ENCODE measurements around the gene TST. TPM values are rescaled to one million over a fixed set of nuclear protein-coding genes. Genes with fewer than 3 reads are reported as not detected.

TST gene
- total RNA-seq, 6 experiments from 2014 or later: 18.6 to 32.8 (median 21.7) TPM

DNA sequence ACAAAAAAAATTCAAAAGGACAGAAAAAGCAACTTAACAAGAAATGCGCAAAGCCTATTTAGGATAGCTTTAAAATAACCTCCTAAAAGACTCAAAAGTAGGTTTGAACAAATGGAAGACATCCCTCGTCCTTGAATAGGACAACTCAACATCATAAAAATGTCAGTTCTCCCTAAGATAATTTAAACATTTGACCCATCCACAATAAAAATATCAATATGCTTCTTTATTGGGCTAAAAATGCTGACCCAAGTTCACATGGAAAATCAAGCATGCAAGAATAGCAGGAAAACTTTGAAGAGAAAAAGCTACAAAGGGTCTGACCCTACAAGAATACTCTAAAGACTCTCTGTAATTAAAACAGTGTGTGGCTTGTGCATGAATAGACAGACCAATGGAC lies 20.2 kb upstream of the TST start:
- Mint-ChIP-seq H3K36me3 (ENCODE audit: low read depth) (no peaks in the 10 kb centered on the region), H3K9me3 (no peaks in the 10 kb centered on the region), H3K27ac (no peak overlapping the region), H3K4me3 (no peak overlapping the region), H3K27me3 (ENCODE audit: insufficient read depth) (peaks cover 14% of the 10 kb centered on the region), H3K4me1 (ENCODE audit: low read depth) (peaks cover 18% of the 10 kb centered on the region)
- no peak for DNase-seq
- TF ChIP-seq, protein P1, sequence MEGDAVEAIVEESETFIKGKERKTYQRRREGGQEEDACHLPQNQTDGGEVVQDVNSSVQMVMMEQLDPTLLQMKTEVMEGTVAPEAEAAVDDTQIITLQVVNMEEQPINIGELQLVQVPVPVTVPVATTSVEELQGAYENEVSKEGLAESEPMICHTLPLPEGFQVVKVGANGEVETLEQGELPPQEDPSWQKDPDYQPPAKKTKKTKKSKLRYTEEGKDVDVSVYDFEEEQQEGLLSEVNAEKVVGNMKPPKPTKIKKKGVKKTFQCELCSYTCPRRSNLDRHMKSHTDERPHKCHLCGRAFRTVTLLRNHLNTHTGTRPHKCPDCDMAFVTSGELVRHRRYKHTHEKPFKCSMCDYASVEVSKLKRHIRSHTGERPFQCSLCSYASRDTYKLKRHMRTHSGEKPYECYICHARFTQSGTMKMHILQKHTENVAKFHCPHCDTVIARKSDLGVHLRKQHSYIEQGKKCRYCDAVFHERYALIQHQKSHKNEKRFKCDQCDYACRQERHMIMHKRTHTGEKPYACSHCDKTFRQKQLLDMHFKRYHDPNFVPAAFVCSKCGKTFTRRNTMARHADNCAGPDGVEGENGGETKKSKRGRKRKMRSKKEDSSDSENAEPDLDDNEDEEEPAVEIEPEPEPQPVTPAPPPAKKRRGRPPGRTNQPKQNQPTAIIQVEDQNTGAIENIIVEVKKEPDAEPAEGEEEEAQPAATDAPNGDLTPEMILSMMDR (IDR thresholded peaks at IDR 0.05): no peak

GRCh38 chr22:37037669-37038068 lies 18.4 kb upstream of the TST start:
- Mint-ChIP-seq H3K36me3 (ENCODE audit: low read depth) (no peaks in the 10 kb centered on the region), H3K4me1 (ENCODE audit: low read depth) (peaks cover 18% of the 10 kb centered on the region), H3K27me3 (ENCODE audit: insufficient read depth) (peaks cover 14% of the 10 kb centered on the region), H3K27ac (no peak overlapping the region), H3K9me3 (no peaks in the 10 kb centered on the region), H3K4me3 (no peak overlapping the region)
- no peak for DNase-seq
- TF ChIP-seq, protein P1 (IDR thresholded peaks at IDR 0.05): no peak

DNA sequence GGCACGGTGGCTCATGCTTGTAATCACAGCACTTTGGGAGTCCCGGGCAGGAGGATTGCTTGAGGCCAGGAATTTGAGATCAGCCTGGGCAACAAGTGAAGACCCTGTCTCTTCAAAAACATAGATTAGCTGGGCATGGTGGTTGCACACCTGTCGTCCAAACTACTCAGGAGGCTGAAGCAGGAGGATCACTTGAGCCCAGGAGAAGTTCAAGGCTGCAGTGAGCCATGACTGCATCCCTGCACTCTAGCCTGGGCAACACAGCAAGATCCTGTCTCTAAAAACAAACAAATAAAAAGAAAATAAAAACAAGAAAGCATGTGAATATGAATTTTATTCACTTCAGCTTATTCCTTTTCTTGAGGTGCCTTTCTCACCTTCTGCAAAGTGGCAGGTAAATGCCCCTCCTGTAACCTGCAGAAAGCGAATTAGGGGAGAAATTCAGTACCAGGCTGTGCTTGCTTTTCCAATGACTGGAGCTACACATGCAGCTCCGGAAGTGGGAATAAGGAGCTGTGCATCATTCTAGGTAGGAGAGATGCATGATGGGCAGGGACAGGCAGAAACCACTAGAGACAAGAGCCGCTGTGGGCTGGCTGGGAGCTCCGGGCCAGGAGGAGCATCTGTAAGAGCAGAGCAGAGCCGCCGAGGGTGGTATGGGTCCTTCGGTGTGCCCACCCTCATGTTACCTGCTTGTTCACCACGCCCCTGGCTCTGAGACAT lies 17.6 kb upstream of the TST start:
- H3K27me3 Mint-ChIP-seq (ENCODE audit: insufficient read depth): peaks cover 14% of the 10 kb centered on the region
- H3K36me3 Mint-ChIP-seq (ENCODE audit: low read depth): no peaks in the 10 kb centered on the region

GRCh38 chr22:37033605-37034430 lies 14.6 kb upstream of the TST start:
- H3K4me1 Mint-ChIP-seq (ENCODE audit: low read depth): no peaks in the 10 kb centered on the region
- TF ChIP-seq, protein P1 (IDR thresholded peaks at IDR 0.05): no peak
- H3K27me3 Mint-ChIP-seq (ENCODE audit: insufficient read depth): peaks cover 16% of the 10 kb centered on the region
- no peaks in the 10 kb centered on the region for H3K36me3 Mint-ChIP-seq (ENCODE audit: low read depth)
- DNase-seq: no peak
- no peak overlapping the region for H3K4me3 Mint-ChIP-seq
- no peak overlapping the region for H3K27ac Mint-ChIP-seq
- H3K9me3 Mint-ChIP-seq: no peaks in the 10 kb centered on the region

More for the DNA sequence above, 17.6 kb upstream of the TST start:
- Mint-ChIP-seq H3K4me3 (no peak overlapping the region), H3K9me3 (no peaks in the 10 kb centered on the region), H3K4me1 (ENCODE audit: low read depth) (peaks cover 18% of the 10 kb centered on the region), H3K27ac (no peak overlapping the region)
- TF ChIP-seq, protein P1 (IDR thresholded peaks at IDR 0.05): no peak
- no peak for DNase-seq

DNA sequence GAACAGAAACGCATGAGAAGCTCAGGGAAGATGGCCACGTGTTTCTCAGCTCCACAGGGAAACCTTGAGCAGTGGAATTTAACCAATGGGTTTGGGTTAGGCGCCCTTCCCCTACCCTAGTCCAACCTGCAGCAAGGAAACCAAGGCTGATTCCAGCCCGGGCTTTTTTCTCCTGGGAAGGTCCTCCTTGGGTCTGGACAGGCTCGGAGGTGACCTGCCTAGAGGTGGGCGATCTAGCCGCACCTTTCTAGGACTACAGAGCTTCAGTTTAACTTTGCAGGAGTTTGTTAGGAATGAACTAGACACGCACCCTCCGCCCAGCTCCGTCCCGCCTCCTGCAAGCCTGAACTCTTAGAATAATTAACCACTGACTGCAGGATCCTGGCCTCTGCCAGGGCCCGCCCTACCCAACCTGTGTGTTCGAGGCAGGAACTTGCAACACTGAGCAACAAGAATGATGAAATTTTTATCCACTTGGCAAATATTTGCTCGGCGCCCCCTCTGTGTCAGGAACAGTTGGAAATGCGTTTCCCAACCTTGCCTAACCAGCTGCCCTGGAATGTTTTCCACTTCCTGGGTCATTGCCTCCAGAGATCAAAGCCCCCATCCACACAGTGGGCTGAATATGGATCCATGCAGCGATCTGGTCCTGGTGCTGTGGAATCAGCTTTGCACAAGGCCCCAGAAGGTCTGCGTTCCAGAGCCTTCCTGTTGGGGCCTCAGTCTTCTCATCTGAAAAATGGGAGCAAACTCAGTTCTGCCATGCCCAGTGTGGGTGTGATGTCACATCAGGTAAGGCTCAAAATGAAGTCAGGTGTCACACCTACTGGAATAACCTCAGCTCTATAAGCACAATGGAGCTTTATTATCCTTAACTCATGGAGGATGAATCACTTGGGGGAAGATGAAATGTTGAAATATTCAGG lies 13.6 kb upstream of the TST start:
- no peak overlapping the region for H3K27ac Mint-ChIP-seq
- H3K4me1 Mint-ChIP-seq (ENCODE audit: low read depth): no peaks in the 10 kb centered on the region
- H3K36me3 Mint-ChIP-seq (ENCODE audit: low read depth): no peaks in the 10 kb centered on the region
- no peaks in the 10 kb centered on the region for H3K9me3 Mint-ChIP-seq
- DNase-seq: no peak
- TF ChIP-seq, protein P1 (IDR thresholded peaks at IDR 0.05): no peak
- H3K4me3 Mint-ChIP-seq: no peak overlapping the region
- peaks cover 16% of the 10 kb centered on the region for H3K27me3 Mint-ChIP-seq (ENCODE audit: insufficient read depth)
